NCI-H1694 (cell line): ENCODE results near the gene KANK4.
"Not testable (repeated sequence)": the region's sequence is repeated elsewhere in the genome, so short reads cannot be mapped to it uniquely, and the experiment has no call there.

Experiments
- DNase-seq: peaks from one replicate; lab custom pipeline; 2025; lab: John Stamatoyannopoulos, UW

The KANK4 gene

DNA sequence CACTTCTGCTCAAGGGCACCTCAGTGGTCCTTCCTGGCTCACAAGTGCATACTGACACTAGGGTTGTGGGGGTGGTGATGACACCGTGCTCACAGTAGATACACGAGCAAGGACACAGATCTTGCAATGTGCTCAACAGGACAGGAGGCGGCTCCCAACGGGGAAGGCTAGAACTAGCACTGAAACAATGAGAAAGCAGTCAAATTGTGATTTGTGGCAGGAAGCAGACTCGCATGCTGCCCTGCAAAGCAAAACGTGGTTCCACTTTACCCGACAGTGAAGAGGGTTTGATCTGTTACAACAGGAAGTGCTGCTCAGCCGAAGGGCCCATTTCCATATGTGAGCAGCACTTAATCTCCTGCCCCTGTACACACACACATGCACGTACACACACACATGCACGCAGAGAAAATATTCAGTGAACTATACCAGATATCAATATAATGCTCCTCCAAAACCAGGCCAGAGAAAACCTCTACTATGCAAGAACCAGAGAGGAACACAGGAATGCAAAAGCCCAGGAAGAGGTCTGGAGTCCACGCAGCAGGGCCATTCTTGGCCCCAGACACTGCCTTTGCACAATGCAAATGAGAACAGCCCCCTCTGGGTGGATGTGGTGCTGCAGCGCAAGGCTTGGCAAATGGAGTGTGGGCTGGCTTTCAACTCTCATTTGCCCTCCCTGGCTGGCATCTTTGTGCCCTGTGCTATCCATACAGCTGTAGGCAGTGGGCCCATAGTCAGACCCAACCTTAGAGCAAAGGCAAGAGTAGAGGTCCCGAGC, 47.1 kb downstream of the KANK4 start:
- no peak for DNase-seq

DNA sequence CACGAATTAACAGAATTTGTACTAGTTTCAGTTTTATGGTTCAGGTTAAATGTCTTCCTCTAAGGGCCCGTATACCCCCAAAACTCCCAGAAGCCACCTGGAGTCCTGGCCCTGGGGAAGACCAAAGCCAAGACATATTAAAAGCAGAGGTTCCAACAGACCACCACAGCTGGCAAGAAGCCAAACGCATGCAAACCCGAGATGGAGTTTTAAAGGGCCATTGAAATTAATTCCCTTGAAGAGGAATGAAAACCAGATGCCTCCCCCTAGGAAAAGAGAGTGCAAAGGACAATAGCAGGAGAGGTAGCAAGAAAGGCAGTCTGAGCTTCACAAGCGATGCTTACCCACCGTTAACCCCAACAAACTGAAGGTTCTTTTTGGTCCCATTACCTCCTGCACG, 48.1 kb downstream of the KANK4 start:
- DNase-seq: no peak

DNA sequence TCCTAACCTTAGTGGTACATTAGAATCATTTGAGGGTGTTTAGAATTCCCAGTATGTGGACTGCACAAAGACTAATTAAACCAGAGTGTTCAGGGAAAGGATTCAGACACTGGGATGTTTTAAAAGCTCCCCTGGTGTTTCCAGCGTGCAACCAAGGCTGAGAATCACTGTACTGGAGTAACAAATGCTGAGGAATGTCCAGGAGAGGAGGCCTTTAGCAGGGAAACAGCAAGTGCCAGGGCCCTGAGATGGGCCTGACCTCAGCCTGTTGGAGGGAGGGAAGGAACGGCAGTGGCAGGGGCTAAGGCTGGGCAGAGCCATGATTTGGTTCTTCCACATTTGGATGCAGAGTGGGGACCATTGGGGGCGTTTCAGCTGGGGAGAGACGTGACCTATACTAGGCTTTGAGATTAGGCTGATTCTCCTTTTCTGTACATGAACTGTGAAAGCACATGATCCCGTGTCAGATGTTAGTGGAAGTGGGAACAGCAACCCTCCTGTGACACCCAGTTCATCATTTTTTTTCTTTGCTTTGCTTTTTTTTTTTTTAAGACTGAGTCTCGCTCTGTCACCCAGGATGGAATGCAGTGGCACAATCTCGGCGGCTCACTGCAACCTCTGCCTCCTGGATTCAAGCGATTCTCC, 49.3 kb downstream of the KANK4 start:
- no peak for DNase-seq

DNA sequence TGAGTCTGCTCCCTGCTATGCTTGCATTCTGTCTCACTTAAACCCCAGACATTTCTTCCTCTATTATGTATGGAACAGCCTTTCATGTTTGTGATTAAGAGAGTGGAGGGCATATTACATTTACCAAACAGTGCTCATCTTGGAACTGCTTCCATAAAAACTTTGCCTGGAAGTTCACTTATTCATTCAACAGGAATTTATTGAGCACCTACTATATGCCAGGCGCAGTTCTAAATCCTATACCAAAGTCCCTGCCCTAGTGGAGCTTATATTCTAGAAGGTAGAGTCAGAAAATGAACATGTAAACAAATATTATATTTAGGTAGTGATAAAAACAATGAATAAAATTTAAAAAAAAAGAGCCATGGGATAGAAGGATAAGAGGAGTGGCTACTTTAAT, 49.8 kb downstream of the KANK4 start:
- no peak for DNase-seq

DNA sequence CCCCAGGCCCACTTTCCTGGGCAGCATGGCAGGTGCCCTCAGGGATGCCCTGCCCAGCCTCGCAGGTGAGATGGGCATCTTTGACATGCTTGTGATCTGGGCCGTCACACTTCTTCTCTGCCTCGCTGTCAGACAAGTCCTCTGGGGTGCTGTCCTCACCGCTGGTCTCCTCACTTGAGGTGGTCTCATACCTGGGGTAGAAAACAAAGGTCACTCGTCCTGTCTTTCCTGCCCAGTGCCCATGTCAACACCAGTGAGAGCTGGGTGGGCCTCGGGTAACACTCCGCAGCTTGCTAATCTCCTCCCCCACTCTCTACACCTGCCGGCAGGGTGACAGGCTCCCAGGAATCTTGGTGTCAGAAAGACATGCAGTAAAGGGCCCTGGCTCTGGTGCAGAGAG, 50.9 kb downstream of the KANK4 start:
- DNase-seq: no peak

DNA sequence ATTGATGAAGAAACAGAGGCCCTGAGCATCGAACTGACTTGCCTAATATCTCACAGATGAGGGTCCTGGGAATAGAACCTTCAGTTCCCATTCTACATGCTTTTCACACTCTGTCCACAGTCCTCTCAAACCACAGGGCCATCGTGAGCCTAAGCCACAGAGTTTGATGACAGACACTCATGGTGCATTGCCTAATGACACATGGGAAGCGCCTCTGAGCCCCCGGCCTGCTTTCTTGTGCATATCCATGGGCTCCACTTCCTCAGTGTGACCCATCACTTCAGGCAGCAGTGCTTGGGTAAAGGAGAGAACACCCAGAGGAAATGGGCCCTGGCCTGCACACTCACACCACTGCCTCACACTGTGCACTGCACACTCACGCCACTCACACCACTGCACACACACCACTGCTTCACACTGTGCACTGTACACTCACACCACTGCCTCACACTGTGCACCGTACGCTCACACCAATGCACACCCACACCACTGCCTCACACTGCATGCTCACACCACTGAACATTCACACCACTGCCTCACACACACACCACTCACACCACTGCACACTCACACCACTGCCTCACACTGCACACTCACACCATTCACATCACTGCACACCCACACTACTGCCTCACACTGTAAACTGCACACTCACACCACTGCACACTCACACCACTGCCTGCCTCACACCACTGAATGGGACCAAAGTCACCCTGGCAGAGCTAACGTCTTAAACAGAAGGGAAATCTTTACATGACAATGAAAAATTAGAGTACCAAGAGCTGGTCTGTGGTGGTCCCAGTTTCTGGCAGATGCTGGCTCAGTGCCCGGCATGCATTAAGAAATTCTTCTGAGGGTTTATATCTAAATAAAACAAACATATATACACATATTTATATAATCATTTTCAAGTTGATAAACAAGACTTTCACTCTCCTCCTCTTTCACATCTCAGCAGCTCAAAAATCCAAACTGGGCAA, 53.0 kb downstream of the KANK4 start:
- DNase-seq: no peak

DNA sequence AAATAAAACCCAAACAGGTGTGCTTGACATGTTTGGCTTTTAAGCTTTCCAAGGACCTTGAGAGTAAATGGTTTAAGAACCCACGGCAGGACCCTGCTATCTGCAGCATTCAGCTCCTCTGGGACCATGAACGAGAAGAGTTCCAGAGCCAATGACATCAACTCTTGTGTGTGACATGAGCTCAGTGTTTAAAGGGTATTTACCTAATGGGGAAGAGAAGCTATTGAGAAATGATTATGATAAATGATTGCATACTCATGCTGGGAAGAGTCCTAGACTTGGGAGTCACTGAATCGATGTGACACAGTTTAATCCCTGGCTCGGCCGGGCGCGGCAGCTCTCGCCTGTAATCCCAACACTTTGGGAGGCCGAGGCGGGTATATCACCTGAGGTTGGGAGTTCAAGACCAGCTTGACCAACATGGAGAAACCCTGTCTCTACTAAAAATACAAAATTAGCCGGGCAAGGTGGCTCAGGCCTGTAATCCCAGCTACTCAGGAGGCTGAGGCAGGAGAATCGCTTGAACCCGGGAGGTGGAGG, 55.4 kb downstream of the KANK4 start:
- no peak for DNase-seq

DNA sequence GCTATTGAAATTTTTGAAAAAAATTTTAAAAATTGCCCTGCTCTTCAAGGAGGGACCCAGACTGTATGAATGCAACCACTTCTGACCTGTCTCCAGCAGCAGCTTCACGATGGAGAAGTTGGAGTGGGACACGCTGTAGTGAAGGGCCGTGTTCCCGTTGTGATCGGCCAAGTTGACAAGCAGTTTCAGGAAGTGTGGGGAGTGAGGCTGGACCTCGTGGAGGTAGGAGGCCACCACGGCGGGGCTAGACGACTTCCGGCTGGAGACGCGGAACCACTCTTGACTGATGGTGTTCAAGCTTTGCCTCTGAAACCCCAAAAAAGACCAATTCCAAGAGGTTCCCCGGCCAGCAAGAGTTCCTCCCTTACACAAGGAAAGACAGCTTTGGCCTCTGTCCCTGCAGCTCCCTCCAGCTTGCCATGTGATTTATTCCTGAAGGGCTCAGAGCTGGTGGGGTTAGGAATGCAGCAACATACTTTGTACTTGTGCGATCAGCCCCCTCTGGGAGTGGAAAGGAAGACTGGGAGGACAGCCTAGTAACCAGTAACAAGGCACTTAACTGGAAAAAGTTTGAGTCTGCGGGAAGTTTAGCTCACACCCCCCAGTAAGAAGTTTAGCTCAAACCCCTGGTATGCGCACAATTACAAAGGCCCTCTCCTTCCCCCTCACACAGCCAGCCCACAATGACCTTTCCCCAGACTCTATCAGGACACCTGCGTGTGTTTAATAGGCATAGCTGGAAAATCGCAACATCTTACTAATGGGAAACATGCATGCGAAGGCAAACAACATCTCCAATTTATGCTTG, 56.0 kb downstream of the KANK4 start:
- DNase-seq: no peak

DNA sequence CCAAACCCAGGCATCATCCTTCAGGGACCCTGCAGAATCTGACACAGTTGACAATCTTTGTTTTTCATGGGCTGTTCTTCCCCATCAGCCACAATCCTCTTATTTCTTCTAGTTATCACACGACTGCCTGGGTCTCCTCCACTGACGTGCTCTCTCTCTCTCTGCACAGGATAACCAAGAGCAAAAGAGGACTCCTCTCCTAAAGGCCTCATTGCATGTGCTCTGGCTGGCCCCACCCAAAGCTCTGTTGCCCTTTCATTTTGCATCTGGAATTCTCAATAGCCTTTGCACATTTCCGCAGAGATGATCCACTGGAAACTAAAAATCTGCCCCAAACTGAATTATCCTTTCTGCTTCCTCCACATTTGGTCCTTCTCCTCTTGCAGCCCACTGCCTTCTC, 58.5 kb downstream of the KANK4 start:
- no peak for DNase-seq

DNA sequence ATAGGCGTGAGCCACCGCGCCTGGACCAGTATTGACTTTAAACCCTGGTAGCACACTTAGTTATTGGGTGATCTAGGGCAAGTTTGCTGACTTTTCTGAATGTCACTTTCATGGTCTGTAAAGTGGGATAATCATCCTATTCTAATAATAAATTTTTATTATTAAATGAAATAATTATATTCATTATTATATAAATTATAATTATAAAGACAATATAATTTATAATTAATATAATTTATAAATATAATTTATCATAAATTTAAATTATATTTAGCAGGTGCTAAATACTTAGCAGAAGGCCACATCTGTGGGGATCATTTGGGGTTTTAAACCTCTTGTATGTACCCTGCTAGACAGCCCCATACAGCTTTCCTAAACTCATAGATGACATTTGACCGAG, 59.7 kb downstream of the KANK4 start:
- no peak for DNase-seq

DNA sequence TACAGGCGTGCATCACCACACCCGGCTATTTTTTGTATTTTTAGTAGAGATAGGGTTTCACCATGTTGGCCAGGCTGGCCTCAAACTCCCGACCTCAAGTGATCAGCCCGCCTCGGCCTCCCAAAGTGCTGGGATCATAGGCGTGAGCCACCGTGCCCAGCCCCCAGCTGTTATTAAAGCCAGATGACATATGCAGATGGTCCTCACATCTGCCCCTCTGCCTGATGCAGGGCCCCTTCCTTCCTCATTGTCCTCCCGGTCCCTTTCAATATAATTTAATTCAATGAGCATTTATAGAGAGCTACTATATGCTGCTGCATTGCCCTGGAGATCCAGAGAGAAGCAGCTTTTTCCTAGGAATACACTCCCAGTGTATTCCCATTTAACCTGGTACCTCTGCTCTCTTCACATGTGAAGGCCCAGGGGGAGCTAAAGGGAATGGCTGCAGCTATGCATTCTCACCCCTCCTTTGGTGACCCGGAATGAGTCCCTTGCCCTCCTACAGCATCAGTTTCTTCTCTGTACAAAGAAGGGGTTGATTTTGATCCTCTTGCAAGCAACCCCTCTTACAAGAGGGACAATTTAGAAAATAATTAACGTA, 69.0 kb downstream of the KANK4 start:
- DNase-seq: peak; percentile 34

DNA sequence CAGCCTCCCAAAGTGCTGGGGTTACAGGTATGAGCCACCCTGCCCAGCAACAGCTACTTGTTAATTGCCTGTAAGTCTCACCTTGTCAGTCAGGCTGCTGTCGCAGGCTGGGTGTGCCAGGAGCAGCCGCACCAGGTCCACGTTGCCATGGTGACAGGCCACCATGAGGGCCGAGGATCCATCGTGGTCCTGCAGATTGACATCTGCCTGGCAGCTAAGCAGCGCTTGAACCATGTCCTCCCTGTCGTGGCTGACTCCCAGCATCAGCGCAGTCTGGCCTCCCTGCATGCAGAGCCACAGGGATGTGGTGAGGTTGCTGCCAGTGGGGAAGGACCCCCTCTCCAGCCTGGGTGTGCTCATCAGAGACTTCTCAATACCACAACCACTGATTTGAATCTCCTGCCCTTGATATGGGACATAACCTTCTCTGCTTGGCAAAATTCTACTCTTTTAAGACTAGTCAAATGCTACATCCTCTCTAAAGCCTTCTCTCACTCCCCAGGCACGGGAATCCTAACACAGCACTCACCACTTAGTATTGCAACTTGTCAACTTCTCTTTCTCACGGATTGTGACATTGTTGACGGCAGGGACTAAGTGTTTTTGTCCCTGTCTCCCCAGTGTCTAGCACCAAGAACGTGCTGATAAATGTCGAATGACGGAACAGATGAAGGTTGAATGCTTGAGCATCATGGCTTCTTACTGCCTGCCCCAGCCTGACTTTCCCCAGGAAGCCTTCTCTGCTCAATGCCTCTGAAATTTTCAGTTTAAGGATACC, 71.7 kb downstream of the KANK4 start:
- DNase-seq: peak; percentile 21

DNA sequence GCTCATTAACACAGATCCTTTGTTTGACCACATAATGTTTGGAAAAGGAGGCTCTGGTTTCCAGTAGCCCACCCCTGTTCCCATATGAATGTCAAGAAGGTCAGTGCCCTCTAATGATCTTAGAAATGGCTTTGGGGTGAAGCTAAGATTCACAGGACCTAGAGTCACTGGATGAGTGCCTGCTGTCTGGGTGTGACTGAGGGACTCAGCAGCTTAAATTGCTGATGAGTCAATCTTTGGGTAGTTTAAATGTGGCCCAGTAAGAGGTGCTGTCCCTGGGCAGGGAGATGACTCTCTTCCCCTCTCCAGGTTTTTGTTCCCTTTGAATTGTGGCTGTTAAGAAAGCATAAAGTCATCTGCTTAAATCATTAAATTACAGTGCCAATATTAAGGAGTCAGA, 74.0 kb downstream of the KANK4 start:
- no peak for DNase-seq

DNA sequence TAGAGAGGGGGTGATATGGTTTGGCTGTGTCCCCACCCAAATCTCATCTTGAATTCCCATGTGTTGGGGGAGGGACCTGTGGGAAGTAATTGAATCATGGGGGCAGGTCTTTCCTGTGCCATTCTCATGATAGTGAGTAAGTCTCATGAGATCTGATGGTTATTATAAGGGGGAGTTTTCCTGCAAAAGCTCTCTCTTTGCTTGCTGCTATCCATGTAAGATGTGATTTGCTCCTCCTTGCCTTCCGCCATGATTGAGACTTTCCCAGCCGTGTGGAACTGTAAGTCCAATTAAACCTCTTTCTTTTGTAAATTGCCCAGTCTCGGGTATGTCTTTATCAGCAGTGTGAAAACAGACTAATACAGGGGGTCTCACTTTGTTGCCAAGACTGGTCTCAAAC, 74.9 kb downstream of the KANK4 start:
- DNase-seq: not testable (repeated sequence)

DNA sequence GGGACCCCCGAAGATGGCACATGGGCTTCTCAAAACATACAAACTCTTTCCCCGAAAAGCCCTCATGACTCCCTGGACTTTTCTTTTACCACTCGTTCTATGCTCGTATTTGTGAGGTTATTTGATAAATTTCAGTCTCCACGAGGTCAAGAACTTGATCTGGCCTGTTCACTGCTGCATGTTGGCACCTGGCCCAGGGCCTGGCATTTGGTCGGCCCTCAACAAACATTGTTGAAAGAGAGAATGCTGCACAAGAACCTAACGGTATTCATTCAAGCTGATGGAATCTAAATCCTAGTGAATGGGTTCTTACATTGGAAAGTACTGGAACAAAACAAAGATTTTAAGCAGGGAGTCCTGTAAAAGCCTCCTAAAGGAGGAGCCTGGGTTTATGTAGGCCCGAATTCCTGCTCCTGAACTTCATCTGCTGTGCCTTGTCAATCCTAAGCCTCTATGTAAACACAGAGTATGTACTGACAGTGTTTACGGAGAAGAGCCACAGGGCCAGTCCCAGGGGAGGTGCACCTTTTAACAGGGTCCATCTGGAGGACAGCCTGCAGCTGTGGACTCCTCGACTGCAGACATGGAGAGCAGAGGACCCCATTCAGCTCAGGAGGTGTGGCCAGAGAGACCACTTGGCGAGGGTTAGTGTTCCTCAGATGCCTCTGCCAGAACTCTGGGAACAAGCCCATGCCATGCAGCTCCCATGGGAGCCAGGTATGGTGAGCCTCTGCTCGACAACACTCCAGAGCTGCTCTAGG, 77.7 kb downstream of the KANK4 start:
- DNase-seq: no peak

DNA sequence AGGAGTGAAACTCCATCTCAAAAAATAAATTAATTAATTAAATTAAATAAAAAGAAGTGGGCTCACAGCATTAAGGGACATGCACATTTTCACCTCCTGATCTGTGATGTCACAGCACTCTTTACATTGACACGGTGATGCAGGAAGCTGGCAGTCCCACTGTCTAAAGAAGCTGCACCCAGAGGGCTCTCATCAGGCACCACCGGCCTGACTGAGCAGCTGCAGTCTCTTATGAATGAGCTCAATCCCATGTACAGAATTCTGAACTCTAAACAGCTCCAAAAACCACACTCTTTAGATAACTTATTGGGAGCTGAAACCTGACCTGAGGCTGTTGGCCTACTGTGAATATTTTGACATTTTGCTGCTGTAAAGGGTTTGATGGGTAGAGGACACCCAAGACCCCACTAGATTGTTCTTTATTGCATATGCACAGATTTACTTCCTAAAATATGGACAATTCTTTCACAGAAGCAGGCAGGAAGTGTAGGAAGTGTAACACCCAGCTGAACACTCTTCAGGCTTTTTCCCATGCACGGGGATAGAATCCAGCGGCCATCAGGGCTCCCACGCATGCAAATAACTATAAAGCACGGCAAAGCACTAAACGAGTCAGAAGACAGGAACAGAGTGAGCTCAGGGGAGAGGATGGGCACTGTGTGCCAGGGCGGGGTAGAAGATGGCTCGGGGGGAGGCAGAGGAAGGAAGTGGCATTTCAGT, 78.4 kb downstream of the KANK4 start:
- DNase-seq: no peak

DNA sequence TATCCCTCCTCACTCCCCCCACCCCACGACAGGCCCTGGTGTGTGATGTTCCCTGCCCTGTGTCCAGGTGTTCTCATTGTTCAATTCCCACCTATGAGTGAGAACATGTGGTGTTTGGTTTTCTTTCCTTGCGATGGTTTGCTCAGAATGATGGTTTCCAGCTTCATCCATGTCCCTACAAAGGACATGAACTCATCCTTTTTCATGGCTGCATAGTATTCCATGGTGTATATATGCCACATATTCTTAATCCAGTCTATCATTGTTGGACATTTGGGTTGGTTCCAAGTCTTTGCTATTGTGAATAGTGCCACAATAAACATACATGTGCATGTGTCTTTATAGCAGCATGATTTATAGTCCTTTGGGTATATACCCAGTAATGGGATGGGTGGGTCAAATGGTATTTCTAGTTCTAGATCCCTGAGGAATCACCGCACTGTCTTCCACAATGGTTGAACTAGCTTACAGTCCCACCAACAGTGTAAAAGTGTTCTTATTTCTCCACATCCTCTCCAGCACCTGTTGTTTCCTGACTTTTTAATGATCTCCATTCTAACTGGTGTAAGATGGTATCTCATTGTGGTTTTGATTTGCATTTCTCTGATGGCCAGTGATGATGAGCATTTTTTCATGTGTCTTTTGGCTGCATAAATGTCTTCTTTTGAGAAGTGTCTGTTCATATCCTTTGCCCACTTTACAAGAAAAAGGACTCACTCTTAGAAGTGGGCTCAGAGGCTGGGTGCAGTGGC, 79.4 kb downstream of the KANK4 start:
- DNase-seq: not testable (repeated sequence)

DNA sequence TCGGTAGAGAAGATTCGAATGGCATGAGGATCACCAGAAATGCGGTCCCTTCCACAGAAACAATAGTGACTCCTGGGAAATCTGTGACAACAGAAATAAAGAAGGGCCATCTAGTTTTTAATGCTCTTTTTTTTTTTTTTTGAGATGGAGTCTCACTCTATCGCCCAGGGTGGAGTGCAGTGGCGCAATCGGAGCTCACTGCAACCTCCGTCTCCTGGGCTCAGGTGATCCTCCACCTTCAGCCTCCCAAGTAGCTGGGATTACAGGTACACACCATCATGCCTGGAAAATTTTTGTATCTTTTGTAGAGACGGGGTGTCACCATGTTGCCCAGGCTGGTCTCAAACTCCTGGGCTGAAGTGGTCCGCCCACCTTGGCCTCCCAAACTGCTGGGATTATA, 80.7 kb downstream of the KANK4 start:
- no peak for DNase-seq
